ENCODE data around the gene TMA7. TPM values are rescaled to one million over a fixed set of nuclear protein-coding genes. Genes with fewer than 3 reads are reported as not detected.

TMA7 gene
- total and polyA plus RNA-seq, 9 of the 15 experiments (the other 6 are each of a cell fraction or from before 2014, with no cell fraction given), result 209 to 1,003 (median 486) TPM

DNA sequence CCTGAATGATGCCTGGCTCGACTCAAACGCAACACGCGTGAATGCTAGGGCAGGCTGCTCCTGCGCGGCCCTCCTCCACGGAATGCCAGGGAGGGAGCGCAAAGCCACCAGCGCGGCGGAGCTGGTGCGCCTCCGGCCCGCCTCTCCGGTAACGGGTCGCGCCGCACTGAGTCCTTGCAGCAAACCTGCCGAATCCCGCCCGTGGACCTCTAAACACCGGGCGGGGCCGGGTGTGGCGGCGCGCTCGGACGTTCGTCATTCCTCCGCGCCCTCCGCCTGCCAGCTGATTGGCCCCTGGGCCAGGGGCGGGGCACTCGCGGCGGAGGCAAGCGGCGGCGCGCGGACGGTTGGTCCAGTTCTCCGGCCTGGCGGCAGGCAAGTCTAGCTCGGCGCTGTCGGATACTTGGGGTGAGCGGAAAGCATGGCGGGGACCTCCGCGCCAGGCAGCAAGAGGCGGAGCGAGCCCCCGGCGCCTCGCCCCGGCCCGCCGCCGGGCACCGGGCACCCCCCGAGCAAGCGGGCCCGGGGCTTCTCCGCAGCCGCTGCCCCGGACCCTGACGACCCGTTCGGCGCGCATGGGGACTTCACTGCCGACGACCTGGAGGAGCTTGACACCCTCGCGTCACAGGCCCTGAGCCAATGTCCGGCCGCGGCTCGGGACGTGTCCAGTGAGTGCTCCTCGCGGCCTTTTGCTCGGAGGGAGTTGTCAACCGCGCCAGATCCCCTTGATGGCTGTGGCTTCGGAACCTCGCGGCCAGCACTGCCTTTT, 6.6 kb downstream of the TMA7 start, which contains the start of gene ATRIP (continued):
- TF ChIP-seq BCOR (IDR thresholded peaks at IDR 0.05) (no peak), PCBP2 (IDR thresholded peaks at IDR 0.05; ENCODE audit: low read depth, low read length, poor library complexity, severe bottlenecking) (no peak), DMBX1 (CRISPR knock-in tag; IDR thresholded peaks at IDR 0.05; ENCODE audit: borderline replicate concordance) (no peak), TAL1 (IDR thresholded peaks at IDR 0.05) (no peak), GTF2A2 (tag; IDR thresholded peaks at IDR 0.05) (no peak), KDM2B (CRISPR knock-in tag; IDR thresholded peaks at IDR 0.05) (no peak), NCOA4 (IDR thresholded peaks at IDR 0.05; ENCODE audit: partially characterized antibody) (no peak), HMG20B (CRISPR knock-in tag; IDR thresholded peaks at IDR 0.05) (no peak), KLF16 (IDR thresholded peaks at IDR 0.05) (no peak), CCNT2 (IDR thresholded peaks at IDR 0.05; ENCODE audit: borderline replicate concordance, extremely low read depth, insufficient read length, low read depth, low read length) (peak; percentile 75), ZZZ3 (IDR thresholded peaks at IDR 0.05) (no peak), POLR3G (IDR thresholded peaks at IDR 0.05; ENCODE audit: extremely low read depth, insufficient read length, insufficient replicate concordance) (no peak), KAT7 (CRISPR knock-in tag; IDR thresholded peaks at IDR 0.05; ENCODE audit: borderline replicate concordance) (no peak)
- TF ChIP-seq, protein P1, sequence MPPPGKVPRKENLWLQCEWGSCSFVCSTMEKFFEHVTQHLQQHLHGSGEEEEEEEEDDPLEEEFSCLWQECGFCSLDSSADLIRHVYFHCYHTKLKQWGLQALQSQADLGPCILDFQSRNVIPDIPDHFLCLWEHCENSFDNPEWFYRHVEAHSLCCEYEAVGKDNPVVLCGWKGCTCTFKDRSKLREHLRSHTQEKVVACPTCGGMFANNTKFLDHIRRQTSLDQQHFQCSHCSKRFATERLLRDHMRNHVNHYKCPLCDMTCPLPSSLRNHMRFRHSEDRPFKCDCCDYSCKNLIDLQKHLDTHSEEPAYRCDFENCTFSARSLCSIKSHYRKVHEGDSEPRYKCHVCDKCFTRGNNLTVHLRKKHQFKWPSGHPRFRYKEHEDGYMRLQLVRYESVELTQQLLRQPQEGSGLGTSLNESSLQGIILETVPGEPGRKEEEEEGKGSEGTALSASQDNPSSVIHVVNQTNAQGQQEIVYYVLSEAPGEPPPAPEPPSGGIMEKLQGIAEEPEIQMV (tag; conservative IDR thresholded peaks at IDR 0.05; ENCODE audit: low read depth), result no peak
- TF ChIP-seq, protein P2, sequence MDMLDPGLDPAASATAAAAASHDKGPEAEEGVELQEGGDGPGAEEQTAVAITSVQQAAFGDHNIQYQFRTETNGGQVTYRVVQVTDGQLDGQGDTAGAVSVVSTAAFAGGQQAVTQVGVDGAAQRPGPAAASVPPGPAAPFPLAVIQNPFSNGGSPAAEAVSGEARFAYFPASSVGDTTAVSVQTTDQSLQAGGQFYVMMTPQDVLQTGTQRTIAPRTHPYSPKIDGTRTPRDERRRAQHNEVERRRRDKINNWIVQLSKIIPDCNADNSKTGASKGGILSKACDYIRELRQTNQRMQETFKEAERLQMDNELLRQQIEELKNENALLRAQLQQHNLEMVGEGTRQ (CRISPR knock-in tag; IDR thresholded peaks at IDR 0.05), result no peak
- TF ChIP-seq, protein P3, sequence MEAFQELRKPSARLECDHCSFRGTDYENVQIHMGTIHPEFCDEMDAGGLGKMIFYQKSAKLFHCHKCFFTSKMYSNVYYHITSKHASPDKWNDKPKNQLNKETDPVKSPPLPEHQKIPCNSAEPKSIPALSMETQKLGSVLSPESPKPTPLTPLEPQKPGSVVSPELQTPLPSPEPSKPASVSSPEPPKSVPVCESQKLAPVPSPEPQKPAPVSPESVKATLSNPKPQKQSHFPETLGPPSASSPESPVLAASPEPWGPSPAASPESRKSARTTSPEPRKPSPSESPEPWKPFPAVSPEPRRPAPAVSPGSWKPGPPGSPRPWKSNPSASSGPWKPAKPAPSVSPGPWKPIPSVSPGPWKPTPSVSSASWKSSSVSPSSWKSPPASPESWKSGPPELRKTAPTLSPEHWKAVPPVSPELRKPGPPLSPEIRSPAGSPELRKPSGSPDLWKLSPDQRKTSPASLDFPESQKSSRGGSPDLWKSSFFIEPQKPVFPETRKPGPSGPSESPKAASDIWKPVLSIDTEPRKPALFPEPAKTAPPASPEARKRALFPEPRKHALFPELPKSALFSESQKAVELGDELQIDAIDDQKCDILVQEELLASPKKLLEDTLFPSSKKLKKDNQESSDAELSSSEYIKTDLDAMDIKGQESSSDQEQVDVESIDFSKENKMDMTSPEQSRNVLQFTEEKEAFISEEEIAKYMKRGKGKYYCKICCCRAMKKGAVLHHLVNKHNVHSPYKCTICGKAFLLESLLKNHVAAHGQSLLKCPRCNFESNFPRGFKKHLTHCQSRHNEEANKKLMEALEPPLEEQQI (IDR thresholded peaks at IDR 0.05), result no peak
- TF ChIP-seq, protein P4, sequence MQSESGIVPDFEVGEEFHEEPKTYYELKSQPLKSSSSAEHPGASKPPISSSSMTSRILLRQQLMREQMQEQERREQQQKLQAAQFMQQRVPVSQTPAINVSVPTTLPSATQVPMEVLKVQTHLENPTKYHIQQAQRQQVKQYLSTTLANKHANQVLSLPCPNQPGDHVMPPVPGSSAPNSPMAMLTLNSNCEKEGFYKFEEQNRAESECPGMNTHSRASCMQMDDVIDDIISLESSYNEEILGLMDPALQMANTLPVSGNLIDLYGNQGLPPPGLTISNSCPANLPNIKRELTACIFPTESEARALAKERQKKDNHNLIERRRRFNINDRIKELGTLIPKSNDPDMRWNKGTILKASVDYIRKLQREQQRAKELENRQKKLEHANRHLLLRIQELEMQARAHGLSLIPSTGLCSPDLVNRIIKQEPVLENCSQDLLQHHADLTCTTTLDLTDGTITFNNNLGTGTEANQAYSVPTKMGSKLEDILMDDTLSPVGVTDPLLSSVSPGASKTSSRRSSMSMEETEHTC (IDR thresholded peaks at IDR 0.05), result no peak
- TF ChIP-seq, protein P5, sequence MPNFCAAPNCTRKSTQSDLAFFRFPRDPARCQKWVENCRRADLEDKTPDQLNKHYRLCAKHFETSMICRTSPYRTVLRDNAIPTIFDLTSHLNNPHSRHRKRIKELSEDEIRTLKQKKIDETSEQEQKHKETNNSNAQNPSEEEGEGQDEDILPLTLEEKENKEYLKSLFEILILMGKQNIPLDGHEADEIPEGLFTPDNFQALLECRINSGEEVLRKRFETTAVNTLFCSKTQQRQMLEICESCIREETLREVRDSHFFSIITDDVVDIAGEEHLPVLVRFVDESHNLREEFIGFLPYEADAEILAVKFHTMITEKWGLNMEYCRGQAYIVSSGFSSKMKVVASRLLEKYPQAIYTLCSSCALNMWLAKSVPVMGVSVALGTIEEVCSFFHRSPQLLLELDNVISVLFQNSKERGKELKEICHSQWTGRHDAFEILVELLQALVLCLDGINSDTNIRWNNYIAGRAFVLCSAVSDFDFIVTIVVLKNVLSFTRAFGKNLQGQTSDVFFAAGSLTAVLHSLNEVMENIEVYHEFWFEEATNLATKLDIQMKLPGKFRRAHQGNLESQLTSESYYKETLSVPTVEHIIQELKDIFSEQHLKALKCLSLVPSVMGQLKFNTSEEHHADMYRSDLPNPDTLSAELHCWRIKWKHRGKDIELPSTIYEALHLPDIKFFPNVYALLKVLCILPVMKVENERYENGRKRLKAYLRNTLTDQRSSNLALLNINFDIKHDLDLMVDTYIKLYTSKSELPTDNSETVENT (CRISPR knock-in tag; IDR thresholded peaks at IDR 0.05), result 0 out of 2 replicates have a peak, but pooled peaks have one; percentile 59

All from K562 (cell line).